Mesothelial cell of epicardium (in vitro differentiated cells): Measurements from ENCODE around the gene CTDSP1. TPM values are rescaled to one million over a fixed set of nuclear protein-coding genes. Genes with fewer than 3 reads are reported as not detected.

Experiments
- DNase-seq, 2 experiments: peaks; one replicate each; pipeline ENCODE4 v3.0.0; 2021; ENCODE audit warnings: low spot score in 2 of 2; ENCODE audit not compliant: unreplicated experiment in 2 of 2
- H3K27ac Mint-ChIP-seq: 2 replicates; pipeline ENCODE4 v1.8.0; 2021; ENCODE audit warnings: mixed read lengths
- H3K27me3 Mint-ChIP-seq: 2 replicates; pipeline ENCODE4 v1.8.0; 2021; ENCODE audit warnings: low read depth, mixed read lengths
- H3K36me3 Mint-ChIP-seq: 2 replicates; pipeline ENCODE4 v1.8.0; 2021; ENCODE audit warnings: mixed read lengths
- H3K4me1 Mint-ChIP-seq: 2 replicates; pipeline ENCODE4 v1.8.0; 2021; ENCODE audit warnings: mixed read lengths
- H3K4me3 Mint-ChIP-seq: 2 replicates; pipeline ENCODE4 v1.8.0; 2021; ENCODE audit warnings: mild to moderate bottlenecking, moderate library complexity, mixed read lengths
- H3K9me3 Mint-ChIP-seq: 2 replicates; pipeline ENCODE4 v1.8.0; 2021; ENCODE audit warnings: mixed read lengths
- total RNA-seq: library from RNA; stranded (reverse); gene quantifications from 3 replicates; pipeline ENCODE4 v1.2.1, GENCODE V29; 2021
- TF ChIP-seq, protein P1 (sequence below): fragments of 200-600 bp; sonication (generic); IDR thresholded peaks from one replicate; pipeline ENCODE4 v1.5.0; 2021; ENCODE audit warnings: antibody characterized with exemption; ENCODE audit not compliant: unreplicated experiment

CTDSP1 gene
- total RNA-seq, 1 donor from 2014 or later, result 134 TPM

DNA sequence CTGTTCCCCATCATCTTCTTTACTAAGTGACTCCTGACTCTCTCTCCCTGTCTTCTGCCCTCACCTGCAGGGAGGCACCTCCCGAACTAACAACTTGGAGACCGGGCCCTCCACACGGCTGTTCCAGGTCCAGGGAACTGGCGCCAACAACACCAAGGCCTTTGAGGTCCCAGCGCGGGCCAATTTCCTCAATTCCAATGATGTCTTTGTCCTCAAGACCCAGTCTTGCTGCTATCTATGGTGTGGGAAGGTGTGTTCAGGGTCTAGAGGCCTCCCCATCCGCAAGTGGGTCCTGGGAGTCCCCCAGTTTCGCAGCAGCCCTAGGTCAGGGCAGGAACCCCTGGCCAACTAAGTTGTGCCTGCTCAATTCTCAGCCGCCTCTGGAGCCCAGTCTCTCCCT is 34.8 kb downstream of the CTDSP1 start:
- H3K27ac Mint-ChIP-seq, result no peak overlapping the region
- no peak overlapping the region for H3K4me3 Mint-ChIP-seq
- TF ChIP-seq, protein P1, sequence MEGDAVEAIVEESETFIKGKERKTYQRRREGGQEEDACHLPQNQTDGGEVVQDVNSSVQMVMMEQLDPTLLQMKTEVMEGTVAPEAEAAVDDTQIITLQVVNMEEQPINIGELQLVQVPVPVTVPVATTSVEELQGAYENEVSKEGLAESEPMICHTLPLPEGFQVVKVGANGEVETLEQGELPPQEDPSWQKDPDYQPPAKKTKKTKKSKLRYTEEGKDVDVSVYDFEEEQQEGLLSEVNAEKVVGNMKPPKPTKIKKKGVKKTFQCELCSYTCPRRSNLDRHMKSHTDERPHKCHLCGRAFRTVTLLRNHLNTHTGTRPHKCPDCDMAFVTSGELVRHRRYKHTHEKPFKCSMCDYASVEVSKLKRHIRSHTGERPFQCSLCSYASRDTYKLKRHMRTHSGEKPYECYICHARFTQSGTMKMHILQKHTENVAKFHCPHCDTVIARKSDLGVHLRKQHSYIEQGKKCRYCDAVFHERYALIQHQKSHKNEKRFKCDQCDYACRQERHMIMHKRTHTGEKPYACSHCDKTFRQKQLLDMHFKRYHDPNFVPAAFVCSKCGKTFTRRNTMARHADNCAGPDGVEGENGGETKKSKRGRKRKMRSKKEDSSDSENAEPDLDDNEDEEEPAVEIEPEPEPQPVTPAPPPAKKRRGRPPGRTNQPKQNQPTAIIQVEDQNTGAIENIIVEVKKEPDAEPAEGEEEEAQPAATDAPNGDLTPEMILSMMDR, result no peak
- DNase-seq, result no peak
- H3K9me3 Mint-ChIP-seq, result no peaks in the 10 kb centered on the region
- H3K27me3 Mint-ChIP-seq, result no peaks in the 10 kb centered on the region
- no peaks in the 10 kb centered on the region for H3K4me1 Mint-ChIP-seq
- H3K36me3 Mint-ChIP-seq, result no peaks in the 10 kb centered on the region

DNA sequence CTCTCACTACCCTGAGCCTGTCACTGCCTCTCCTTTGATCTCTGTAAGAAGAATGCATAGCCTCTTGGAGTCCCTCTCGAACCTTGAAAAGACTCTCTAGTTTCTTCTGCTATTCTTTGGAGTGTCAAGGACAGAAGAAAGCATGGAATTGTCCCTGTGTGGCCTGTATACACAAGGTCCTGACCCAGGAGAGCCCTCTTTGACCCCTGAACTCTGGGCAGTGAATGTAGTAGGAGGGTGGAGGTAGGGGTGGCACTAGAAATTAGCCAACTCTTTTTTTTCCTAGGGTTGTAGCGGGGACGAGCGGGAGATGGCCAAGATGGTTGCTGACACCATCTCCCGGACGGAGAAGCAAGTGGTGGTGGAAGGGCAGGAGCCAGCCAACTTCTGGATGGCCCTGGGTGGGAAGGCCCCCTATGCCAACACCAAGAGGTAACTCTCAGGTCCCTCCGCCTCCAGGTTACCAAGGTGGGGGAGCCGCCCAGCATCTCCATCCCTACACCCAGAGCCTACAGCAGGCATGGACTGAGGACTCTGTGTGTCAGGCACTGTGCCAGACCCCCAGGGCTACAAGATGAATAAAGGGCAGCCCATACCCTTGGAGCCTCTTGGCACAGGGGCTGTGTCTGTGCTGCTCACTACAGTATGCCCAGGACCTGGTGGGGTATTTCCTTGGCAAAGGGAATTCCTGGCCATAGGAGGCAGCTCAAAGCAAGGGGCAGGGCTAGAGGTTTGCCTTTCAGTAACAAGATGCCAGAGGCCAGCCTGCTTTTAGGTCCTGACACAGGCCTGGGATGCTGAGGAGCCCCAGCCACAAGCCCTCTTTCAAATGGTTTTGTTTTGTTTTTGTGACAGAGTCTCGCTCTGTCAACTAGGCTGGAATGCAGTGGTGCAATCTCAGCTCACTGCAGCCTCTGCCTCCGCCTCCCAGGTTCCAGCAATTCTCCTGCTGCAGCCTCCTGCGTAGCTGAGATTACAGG is 35.6 kb downstream of the CTDSP1 start:
- H3K4me3 Mint-ChIP-seq, result no peak overlapping the region
- H3K27ac Mint-ChIP-seq, result no peak overlapping the region
- no peaks in the 10 kb centered on the region for H3K4me1 Mint-ChIP-seq
- H3K9me3 Mint-ChIP-seq, result no peaks in the 10 kb centered on the region
- H3K36me3 Mint-ChIP-seq, result no peaks in the 10 kb centered on the region
- DNase-seq, result no peak
- TF ChIP-seq, protein P1, result no peak
- no peaks in the 10 kb centered on the region for H3K27me3 Mint-ChIP-seq

DNA sequence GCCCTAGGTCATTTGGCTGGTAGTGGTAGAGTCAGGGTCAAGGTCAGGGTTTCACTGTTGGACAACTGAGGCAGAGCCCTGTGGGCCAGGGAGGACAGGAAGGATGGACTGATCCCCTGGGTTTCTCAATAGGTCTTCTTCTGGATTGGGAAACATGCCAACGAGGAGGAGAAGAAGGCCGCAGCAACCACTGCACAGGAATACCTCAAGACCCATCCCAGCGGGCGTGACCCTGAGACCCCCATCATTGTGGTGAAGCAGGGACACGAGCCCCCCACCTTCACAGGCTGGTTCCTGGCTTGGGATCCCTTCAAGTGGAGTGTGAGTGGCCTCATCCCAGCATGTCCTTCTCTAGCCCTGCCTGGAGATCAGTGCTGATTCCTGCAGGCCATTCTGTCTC is 37.3 kb downstream of the CTDSP1 start:
- Mint-ChIP-seq H3K36me3 (no peaks in the 10 kb centered on the region), H3K9me3 (no peaks in the 10 kb centered on the region), H3K4me3 (no peak overlapping the region), H3K27me3 (no peaks in the 10 kb centered on the region), H3K4me1 (no peaks in the 10 kb centered on the region), H3K27ac (no peak overlapping the region)
- TF ChIP-seq, protein P1, result no peak
- DNase-seq, result no peak

- H3K27ac Mint-ChIP-seq, result no peak overlapping the region
- TF ChIP-seq, protein P1, result no peak
- no peaks in the 10 kb centered on the region for H3K9me3 Mint-ChIP-seq
- DNase-seq, result no peak
- H3K4me3 Mint-ChIP-seq, result no peak overlapping the region
- H3K36me3 Mint-ChIP-seq, result no peaks in the 10 kb centered on the region
- H3K4me1 Mint-ChIP-seq, result no peaks in the 10 kb centered on the region
- H3K27me3 Mint-ChIP-seq, result no peaks in the 10 kb centered on the region
Measured at GRCh38 chr2:218437969-218438368, 38.3 kb downstream of the CTDSP1 start.

GRCh38 chr2:218438596-218438995 is 38.9 kb downstream of the CTDSP1 start:
- Mint-ChIP-seq H3K9me3 (no peaks in the 10 kb centered on the region), H3K36me3 (no peaks in the 10 kb centered on the region), H3K27me3 (no peaks in the 10 kb centered on the region), H3K4me3 (no peak overlapping the region), H3K4me1 (no peaks in the 10 kb centered on the region), H3K27ac (peak overlapping the region; percentile 4)
- TF ChIP-seq, protein P1, result no peak
- no peak for DNase-seq
